Measurements from ENCODE around the gene TBCE.
"Not testable (repeated sequence)": the region's sequence is repeated elsewhere in the genome, so short reads cannot be mapped to it uniquely, and the experiment has no call there.

Gene TBCE

DNA sequence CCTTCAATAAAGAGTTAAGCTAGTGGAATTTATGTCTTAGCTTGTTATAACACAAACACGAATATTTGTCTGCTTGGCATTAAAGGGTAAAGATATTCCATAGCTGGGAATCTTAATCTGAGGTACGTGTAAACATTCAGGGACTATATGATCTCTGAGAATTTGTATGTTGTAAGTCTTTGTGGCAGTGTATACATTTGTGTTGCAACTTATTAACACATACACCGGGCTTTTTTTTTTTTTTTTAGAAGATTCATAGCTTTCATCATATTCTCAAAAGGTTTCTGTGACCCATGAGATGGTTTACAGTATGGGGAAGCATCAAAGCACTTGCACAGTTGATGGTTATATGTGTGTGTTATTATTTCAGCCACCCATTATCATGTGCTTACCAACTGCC lies 35.8 kb upstream of the TBCE start:
- Mint-ChIP-seq H3K4me3 (no peak overlapping the region), H3K27me3 (no peaks in the 10 kb centered on the region), H3K9me3 (no peaks in the 10 kb centered on the region), H3K4me1 (peaks cover 12% of the 10 kb centered on the region), H3K27ac (no peak overlapping the region), H3K36me3 (peaks cover 25% of the 10 kb centered on the region)
- CTCF ChIA-PET: interaction anchor here (0.6 to 1.1 kb wide), 3 partner anchors 78 to 218 kb away, joined by 3 to 5 read pairs (median 3); no protein-coding TSS in a partner anchor
- no peak for DNase-seq

DNA sequence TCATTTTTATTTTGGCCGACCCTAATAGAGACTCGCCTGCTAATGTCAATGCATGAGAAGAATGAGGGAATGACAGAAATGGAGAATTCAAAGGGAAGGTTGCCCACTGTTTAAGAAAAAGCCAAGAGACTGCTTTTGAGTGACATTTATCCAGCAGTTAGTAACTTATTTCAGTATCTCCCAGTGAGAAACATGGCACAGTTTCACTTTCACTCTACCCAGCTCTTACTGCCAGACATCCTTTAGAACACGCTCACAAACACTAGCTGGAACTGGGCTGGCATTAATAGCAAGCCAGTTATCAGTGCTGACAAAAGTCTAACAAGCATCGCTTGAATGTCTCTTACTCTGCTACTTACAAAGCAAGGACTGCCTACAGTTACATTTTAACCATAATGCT lies 30.3 kb upstream of the TBCE start:
- CTCF ChIA-PET: interaction anchor here (1.4 kb wide), 1 partner anchor 84 kb away, joined by 5 read pairs; no protein-coding TSS in a partner anchor
- peaks cover 24% of the 10 kb centered on the region for H3K36me3 Mint-ChIP-seq
- H3K27me3 Mint-ChIP-seq: no peaks in the 10 kb centered on the region
- H3K27ac Mint-ChIP-seq: peak overlapping the region; percentile 86
- H3K4me3 Mint-ChIP-seq: peak overlapping the region; percentile 27
- peak; percentile 57 for DNase-seq
- H3K4me1 Mint-ChIP-seq: peaks cover 26% of the 10 kb centered on the region
- no peaks in the 10 kb centered on the region for H3K9me3 Mint-ChIP-seq

DNA sequence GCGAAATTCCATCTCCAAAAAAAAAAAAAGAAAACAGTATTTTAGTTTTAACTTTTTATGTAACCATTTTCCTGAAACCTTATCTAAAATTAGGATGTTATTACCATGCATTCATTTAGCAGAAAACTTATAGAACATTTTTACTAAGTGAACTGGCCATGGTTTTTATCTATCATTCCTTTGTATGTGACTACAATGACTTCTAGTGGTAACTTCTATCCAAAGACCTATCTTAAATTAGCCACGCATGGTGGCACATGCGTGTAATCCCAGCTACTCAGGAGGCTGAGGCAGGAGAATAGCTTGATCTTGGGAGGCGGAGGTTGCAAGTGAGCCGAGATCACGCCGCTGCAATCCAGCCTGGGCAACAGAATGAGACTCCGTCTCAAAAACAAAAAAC lies 27.5 kb upstream of the TBCE start:
- CTCF ChIA-PET: interaction anchor here (0.6 to 1.7 kb wide), 8 partner anchors 77 to 707 kb away, joined by 3 to 7 read pairs (median 4); no protein-coding TSS in a partner anchor
- Mint-ChIP-seq H3K27ac (peak overlapping the region; percentile 74), H3K27me3 (no peaks in the 10 kb centered on the region), H3K4me3 (no peak overlapping the region), H3K9me3 (no peaks in the 10 kb centered on the region), H3K4me1 (peaks cover 22% of the 10 kb centered on the region), H3K36me3 (peaks cover 35% of the 10 kb centered on the region)
- no peak for DNase-seq

DNA sequence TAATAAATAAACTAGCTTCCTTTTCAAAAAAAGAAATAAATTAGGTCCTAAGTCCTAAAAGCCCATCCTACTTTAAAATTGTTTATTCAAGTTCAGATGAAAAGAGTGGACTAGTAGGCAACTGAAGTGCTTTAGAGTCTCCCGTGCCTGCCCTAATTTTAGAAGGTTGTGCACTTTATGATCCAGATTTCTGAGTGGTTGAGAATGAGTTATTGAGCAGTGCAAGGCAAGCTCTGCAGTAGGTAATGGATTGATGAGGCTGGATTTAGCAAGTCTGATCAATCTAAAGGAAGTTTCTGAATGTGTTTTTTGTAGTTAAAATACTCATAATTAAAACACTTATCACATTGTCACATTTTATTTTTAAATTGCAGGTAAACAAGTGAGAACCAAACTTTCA lies 25.9 kb upstream of the TBCE start:
- H3K27ac Mint-ChIP-seq: no peak overlapping the region
- no peak overlapping the region for H3K4me3 Mint-ChIP-seq
- peaks cover 17% of the 10 kb centered on the region for H3K4me1 Mint-ChIP-seq
- H3K9me3 Mint-ChIP-seq: no peaks in the 10 kb centered on the region
- DNase-seq: no peak
- H3K36me3 Mint-ChIP-seq: peaks cover 37% of the 10 kb centered on the region
- no peaks in the 10 kb centered on the region for H3K27me3 Mint-ChIP-seq
- CTCF ChIA-PET: interaction anchor here (0.7 kb wide), 1 partner anchor 142 kb away, joined by 3 read pairs; no protein-coding TSS in a partner anchor

DNA sequence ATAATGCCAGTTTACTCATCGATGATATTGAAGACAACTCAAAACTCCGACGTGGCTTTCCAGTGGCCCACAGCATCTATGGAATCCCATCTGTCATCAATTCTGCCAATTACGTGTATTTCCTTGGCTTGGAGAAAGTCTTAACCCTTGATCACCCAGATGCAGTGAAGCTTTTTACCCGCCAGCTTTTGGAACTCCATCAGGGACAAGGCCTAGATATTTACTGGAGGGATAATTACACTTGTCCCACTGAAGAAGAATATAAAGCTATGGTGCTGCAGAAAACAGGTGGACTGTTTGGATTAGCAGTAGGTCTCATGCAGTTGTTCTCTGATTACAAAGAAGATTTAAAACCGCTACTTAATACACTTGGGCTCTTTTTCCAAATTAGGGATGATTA lies 25.2 kb upstream of the TBCE start:
- no peak for DNase-seq
- no peaks in the 10 kb centered on the region for H3K9me3 Mint-ChIP-seq
- H3K36me3 Mint-ChIP-seq: peaks cover 32% of the 10 kb centered on the region
- no peaks in the 10 kb centered on the region for H3K27me3 Mint-ChIP-seq
- H3K27ac Mint-ChIP-seq: no peak overlapping the region
- peaks cover 11% of the 10 kb centered on the region for H3K4me1 Mint-ChIP-seq
- CTCF ChIA-PET: interaction anchor here (1.3 kb wide), 1 partner anchor 75 kb away, joined by 6 read pairs; no protein-coding TSS in a partner anchor
- H3K4me3 Mint-ChIP-seq: no peak overlapping the region

DNA sequence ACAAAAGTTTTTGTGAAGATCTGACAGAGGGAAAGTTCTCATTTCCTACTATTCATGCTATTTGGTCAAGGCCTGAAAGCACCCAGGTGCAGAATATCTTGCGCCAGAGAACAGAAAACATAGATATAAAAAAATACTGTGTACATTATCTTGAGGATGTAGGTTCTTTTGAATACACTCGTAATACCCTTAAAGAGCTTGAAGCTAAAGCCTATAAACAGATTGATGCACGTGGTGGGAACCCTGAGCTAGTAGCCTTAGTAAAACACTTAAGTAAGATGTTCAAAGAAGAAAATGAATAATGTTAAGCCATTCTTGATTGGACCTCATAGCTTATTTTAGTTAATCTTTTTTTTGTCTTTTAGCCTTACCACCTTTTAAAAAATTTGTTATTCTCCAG lies 24.8 kb upstream of the TBCE start:
- DNase-seq: no peak
- Mint-ChIP-seq H3K4me3 (no peak overlapping the region), H3K27me3 (no peaks in the 10 kb centered on the region), H3K36me3 (peaks cover 31% of the 10 kb centered on the region), H3K9me3 (no peaks in the 10 kb centered on the region), H3K27ac (no peak overlapping the region), H3K4me1 (peaks cover 8% of the 10 kb centered on the region)
- CTCF ChIA-PET: interaction anchor here (1.3 kb wide), 1 partner anchor 74 kb away, joined by 6 read pairs; no protein-coding TSS in a partner anchor

DNA sequence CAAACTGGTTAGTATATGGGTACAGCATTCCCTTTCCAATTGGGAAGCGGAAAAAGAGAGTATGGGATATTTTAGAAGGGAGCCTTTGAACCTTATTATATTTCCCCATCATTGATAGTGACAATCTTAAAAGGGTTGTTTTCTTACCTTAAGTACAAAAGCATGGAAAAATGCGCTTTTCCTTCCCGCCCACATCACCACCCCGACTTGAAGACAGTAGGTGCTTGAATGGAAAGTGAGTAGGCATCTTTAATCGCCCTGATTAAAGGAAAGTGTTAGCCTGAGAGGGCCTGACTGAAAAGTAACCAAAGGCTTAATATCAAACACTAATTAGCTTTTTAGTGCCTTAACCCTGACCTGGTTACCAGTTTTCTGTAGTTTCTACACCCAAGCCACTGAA lies 23.5 kb upstream of the TBCE start:
- CTCF ChIA-PET: no interaction called here
- H3K36me3 Mint-ChIP-seq: peaks cover 29% of the 10 kb centered on the region
- no peaks in the 10 kb centered on the region for H3K9me3 Mint-ChIP-seq
- peaks cover 6% of the 10 kb centered on the region for H3K4me1 Mint-ChIP-seq
- no peak overlapping the region for H3K27ac Mint-ChIP-seq
- H3K4me3 Mint-ChIP-seq: no peak overlapping the region
- DNase-seq: no peak
- H3K27me3 Mint-ChIP-seq: no peaks in the 10 kb centered on the region

DNA sequence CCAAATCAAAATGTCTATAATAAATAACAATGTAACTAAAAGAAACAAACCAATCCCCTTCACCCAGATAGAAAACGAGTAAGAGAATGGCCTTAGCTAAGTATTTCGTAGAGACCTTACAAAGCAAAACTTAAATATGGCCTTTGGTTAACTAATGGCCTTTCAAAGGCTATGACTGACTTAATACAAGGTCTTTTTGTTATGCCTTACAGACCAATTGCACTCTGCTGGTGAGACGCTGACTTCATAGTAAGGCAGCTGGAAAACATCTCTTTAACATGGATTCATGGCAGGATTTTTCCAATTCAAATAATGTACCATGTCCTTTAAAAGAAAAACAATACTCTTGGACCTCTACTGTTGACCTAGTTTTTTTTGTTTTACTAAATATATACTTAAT lies 15.8 kb upstream of the TBCE start:
- CTCF ChIA-PET: no interaction called here
- peaks cover 2% of the 10 kb centered on the region for H3K4me1 Mint-ChIP-seq
- H3K27ac Mint-ChIP-seq: no peak overlapping the region
- H3K4me3 Mint-ChIP-seq: no peak overlapping the region
- peaks cover 14% of the 10 kb centered on the region for H3K27me3 Mint-ChIP-seq
- no peaks in the 10 kb centered on the region for H3K36me3 Mint-ChIP-seq
- no peaks in the 10 kb centered on the region for H3K9me3 Mint-ChIP-seq
- no peak for DNase-seq

DNA sequence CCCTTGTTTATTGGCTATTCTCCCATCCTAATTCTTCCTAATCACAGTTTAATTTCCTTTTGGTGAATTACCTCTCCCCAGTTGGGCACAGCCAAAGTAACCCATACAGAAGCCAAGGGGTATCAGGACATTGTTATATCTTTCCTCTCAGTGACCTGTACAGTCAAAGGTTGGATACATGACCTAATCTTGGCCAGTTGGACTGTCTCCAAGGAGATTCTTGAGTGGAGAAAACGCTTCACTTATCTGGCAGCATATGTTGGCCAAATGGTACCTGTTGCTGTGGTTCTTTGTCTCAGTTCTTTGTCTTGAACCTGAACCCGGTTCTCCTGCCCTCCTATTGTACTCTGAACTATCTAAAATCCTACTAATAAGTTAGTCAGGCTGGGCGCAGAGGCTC lies 15.3 kb upstream of the TBCE start:
- CTCF ChIA-PET: no interaction called here
- peaks cover 2% of the 10 kb centered on the region for H3K4me1 Mint-ChIP-seq
- H3K27ac Mint-ChIP-seq: no peak overlapping the region
- no peak for DNase-seq
- H3K9me3 Mint-ChIP-seq: no peaks in the 10 kb centered on the region
- no peaks in the 10 kb centered on the region for H3K36me3 Mint-ChIP-seq
- H3K27me3 Mint-ChIP-seq: peaks cover 19% of the 10 kb centered on the region
- no peak overlapping the region for H3K4me3 Mint-ChIP-seq

DNA sequence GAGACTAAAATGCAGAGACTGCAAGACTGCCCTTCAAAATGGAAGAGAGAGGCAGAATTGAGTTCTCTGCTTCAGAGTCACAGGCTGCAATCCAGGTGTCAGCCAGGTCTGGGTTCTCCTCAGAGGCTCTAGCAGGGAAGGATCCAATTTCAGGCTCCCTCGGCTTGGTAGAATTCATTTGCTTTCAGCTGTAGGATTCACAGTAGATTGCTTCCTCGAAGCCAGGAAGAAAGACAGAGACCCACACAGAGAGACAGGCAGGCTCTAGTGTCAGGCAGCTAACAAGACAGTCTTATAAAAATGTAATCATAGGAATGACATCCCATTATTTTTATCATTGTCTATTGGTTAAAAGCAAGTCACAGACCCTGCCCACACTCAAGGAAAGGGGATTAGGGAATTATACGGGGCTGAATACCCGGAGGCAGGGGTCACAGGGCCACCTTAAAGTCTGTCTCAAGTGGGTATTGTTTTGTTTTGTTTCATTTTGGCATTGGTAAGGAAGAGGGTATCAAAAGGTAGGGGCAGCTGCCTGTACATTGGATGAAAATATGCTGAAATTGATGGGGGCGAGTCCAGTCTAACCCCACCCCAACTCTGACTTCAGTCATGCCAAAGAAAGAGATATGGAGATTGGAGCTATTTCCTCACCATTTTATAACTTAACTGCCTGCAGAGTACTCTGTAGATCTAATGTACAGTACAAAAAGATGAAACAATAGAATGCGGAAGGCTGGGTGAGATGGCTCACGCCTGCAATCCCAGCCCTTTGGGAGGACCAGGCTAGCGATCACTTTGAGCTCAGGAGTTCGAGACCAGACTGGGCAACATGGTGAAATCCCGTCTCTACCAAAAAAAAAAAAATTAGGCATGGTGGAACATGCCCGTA lies 9.5 kb upstream of the TBCE start:
- peaks cover 36% of the 10 kb centered on the region for H3K27me3 Mint-ChIP-seq
- H3K4me3 Mint-ChIP-seq: no peak overlapping the region
- no peaks in the 10 kb centered on the region for H3K9me3 Mint-ChIP-seq
- no peak overlapping the region for H3K27ac Mint-ChIP-seq
- H3K36me3 Mint-ChIP-seq: no peaks in the 10 kb centered on the region
- no peak for DNase-seq
- H3K4me1 Mint-ChIP-seq: no peaks in the 10 kb centered on the region
- CTCF ChIA-PET: no interaction called here

DNA sequence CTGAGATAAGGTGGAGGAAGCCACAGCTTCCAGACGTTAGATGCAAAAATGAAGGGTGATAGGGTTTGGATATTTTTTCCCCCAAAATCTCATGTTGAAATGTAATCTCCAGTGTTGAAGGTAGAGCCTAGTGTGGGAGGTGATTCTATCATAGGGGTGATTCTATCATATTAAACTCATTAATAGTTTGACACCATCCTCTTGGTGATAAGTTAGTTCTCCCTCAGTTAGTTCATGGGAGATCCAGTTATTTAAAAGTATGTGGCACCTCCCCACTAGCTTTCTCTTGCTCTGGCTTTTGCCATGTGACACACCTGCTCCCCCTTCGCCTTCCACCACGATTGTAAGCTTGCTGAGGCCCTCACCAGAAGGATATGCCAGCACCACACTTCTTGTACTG lies 8.3 kb upstream of the TBCE start:
- Mint-ChIP-seq H3K4me1 (no peaks in the 10 kb centered on the region), H3K27ac (no peak overlapping the region), H3K4me3 (no peak overlapping the region), H3K36me3 (no peaks in the 10 kb centered on the region), H3K9me3 (no peaks in the 10 kb centered on the region), H3K27me3 (peaks cover 30% of the 10 kb centered on the region)
- CTCF ChIA-PET: interaction anchor here (0.6 kb wide), 1 partner anchor 31 kb away, joined by 3 read pairs; no protein-coding TSS in a partner anchor
- no peak for DNase-seq

DNA sequence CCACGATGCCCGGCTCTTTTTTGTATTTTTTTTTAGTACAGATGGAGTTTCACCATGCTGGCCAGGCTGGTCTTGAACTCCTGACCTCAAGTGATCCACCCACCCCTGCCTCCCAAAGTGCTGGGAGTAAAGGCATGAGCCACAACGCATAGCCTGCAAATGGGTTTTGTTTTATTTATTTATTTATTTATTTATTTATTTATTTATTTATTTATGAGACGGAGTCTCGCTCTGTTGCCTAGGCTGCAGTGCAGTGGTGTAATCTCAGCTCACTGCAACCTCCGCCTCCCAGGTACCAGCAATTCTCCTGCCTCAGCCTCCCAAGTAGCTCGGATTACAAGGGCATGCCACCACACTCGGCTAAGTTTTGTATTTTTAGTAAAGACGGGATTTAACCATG lies 3.0 kb upstream of the TBCE start:
- not testable (repeated sequence) for H3K36me3 Mint-ChIP-seq, H3K27ac Mint-ChIP-seq, H3K27me3 Mint-ChIP-seq, H3K9me3 Mint-ChIP-seq, H3K4me3 Mint-ChIP-seq, DNase-seq
- CTCF ChIA-PET: interaction anchor here (0.9 kb wide), 1 partner anchor 52 kb away, joined by 3 read pairs; no protein-coding TSS in a partner anchor
- H3K4me1 Mint-ChIP-seq: peaks cover 28% of the 10 kb centered on the region

DNA sequence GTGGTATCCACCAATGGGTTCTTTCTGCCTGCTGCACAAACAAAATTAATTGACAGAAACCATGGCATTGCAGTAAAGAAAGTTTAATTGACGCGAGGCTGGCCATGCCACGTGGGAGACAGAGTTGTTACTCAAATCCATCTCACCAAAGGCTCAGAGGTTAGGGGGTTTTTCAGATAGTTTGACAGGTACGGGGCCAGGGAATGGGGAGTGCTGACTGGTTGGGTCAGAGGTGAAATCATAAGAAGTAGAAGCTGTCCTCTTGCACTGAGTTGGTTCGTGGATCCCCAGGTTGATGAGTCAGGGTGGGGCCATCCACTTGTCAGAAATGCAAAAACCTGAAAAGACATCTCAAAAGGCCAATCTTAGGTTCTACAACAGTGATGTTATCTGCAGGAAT lies 941 bp upstream of the TBCE start:
- peaks cover 31% of the 10 kb centered on the region for H3K4me1 Mint-ChIP-seq
- CTCF ChIA-PET: no interaction called here
- DNase-seq: no peak
- H3K4me3 Mint-ChIP-seq: peak overlapping the region; percentile 96
- H3K27ac Mint-ChIP-seq: peak overlapping the region; percentile 90
- no peaks in the 10 kb centered on the region for H3K9me3 Mint-ChIP-seq
- H3K27me3 Mint-ChIP-seq: peaks cover 2% of the 10 kb centered on the region
- H3K36me3 Mint-ChIP-seq: peaks cover 8% of the 10 kb centered on the region

DNA sequence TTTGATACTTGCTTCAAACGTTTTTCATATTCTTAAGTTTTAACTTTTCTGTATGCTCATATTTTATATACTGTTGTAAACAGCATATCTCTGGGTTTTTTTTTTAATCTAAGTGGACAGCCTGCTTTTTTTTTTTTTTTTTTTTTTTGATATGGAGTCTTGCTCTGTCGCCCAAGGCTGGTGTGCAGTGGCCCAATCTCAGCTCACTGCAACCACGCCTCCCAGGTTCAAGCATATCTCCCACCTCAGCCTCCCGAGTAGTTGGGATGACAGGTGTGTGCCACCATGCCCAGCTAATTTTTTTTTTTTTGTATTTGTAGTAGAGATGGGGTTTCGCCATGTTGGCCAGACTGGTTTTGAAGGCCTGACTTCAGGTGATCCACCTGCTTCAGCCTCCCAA lies 1.2 kb downstream of the TBCE start:
- peaks cover 31% of the 10 kb centered on the region for H3K4me1 Mint-ChIP-seq
- no peak for DNase-seq
- peak overlapping the region; percentile 96 for H3K4me3 Mint-ChIP-seq
- CTCF ChIA-PET: no interaction called here
- no peak overlapping the region for H3K27ac Mint-ChIP-seq
- H3K9me3 Mint-ChIP-seq: no peaks in the 10 kb centered on the region
- H3K36me3 Mint-ChIP-seq: peaks cover 10% of the 10 kb centered on the region
- no peaks in the 10 kb centered on the region for H3K27me3 Mint-ChIP-seq

DNA sequence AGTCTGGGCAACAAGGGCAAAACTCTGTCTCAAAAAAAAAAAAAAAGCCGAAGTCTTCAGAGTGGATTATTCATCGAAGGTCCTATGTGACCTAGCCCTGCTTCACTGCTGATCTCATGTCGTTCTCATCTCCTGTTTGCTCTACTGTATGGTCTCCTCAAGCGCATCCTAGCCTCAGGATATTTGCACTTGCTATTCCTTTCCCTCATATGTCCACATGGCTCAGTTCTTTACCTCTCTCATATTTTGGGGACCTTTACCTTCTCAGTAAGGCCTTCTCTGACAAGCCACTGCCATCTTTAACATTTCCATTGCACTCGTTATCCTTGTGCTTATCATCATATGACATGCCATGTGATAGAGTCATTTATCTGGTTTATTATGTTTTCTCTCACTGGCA lies 2.6 kb downstream of the TBCE start:
- CTCF ChIA-PET: no interaction called here
- Mint-ChIP-seq H3K4me1 (peaks cover 31% of the 10 kb centered on the region), H3K27ac (no peak overlapping the region)

More for the DNA sequence above, 2.6 kb downstream of the TBCE start:
- H3K27me3 Mint-ChIP-seq: no peaks in the 10 kb centered on the region
- peaks cover 12% of the 10 kb centered on the region for H3K36me3 Mint-ChIP-seq
- DNase-seq: no peak
- no peak overlapping the region for H3K4me3 Mint-ChIP-seq
- no peaks in the 10 kb centered on the region for H3K9me3 Mint-ChIP-seq
